HepG2 (cell line): Measurements from ENCODE around the gene IVD. TPM values are rescaled to one million over a fixed set of nuclear protein-coding genes. Genes with fewer than 3 reads are reported as not detected.

Experiments used
- ATF5 ChIP-seq: sonication (generic); formaldehyde crosslinking; IDR thresholded peaks from 2 replicates; pipeline ENCODE4 v1.4.0; 2020; ENCODE audit warnings: mild to moderate bottlenecking, low read depth, missing genetic modification reagents
- CBFB ChIP-seq: sonication (generic); formaldehyde crosslinking; IDR thresholded peaks from 2 replicates; pipeline ENCODE4 v1.4.0; 2020; ENCODE audit warnings: missing genetic modification reagents
- FOXP4 ChIP-seq: sonication (generic); formaldehyde crosslinking; IDR thresholded peaks from 2 replicates; pipeline ENCODE4 v1.4.0; 2020; ENCODE audit warnings: missing genetic modification reagents
- HMGA1 ChIP-seq: sonication (generic); formaldehyde crosslinking; conservative IDR thresholded peaks from 2 replicates; pipeline ENCODE4 v1.4.0; 2020; ENCODE audit warnings: missing genetic modification reagents
- HNRNPUL1 ChIP-seq: fragments of 200-400 bp; formaldehyde crosslinking; IDR thresholded peaks from 2 replicates; pipeline ENCODE4 v1.6.1; 2017; ENCODE audit warnings: low read depth, mild to moderate bottlenecking, low read length, moderate library complexity
- IRF1 ChIP-seq: sonication (generic); formaldehyde crosslinking; IDR thresholded peaks from 2 replicates; pipeline ENCODE4 v1.4.0; 2020; ENCODE audit warnings: low read depth, mild to moderate bottlenecking, missing genetic modification reagents
- KAT7 ChIP-seq: IDR thresholded peaks from 2 replicates; pipeline ENCODE4 v1.6.1; 2018; ENCODE audit warnings: borderline replicate concordance, missing compliant biosample characterization
- KLF9 ChIP-seq: IDR thresholded peaks from 2 replicates; pipeline ENCODE4 v1.6.1; 2016; ENCODE audit warnings: low read depth
- MAZ ChIP-seq, 2 experiments: sonication (generic) in 1 of 2; formaldehyde crosslinking in 1 of 2; IDR thresholded peaks; 2 replicates each; pipeline versions ENCODE4 v1.5.0 to v1.6.1; 2012 to 2020; ENCODE audit warnings: low read depth in 2 of 2, mild to moderate bottlenecking in 2 of 2, borderline replicate concordance in 1 of 2, improper control_type of control experiment in 1 of 2, low read length in 1 of 2, missing genetic modification reagents in 1 of 2, moderate library complexity in 1 of 2
- POLR2A ChIP-seq, 2 experiments: IDR thresholded peaks; 2 replicates each; pipeline ENCODE4 v1.6.1; 2011; ENCODE audit warnings: low read depth in 2 of 2, low read length in 2 of 2, mild to moderate bottlenecking in 1 of 2, moderate library complexity in 1 of 2; ENCODE audit not compliant: insufficient read depth in 1 of 2
- SYNCRIP ChIP-seq: fragments of 200-400 bp; formaldehyde crosslinking; IDR thresholded peaks from 2 replicates; pipeline ENCODE4 v1.6.1; 2018; ENCODE audit warnings: mild to moderate bottlenecking, low read depth, low read length; ENCODE audit not compliant: insufficient read depth
- ZFAT ChIP-seq: sonication (generic); formaldehyde crosslinking; conservative IDR thresholded peaks from 2 replicates; pipeline ENCODE4 v1.8.1; 2023; ENCODE audit warnings: missing genetic modification reagents, inconsistent platforms
- ZKSCAN5 ChIP-seq: sonication (generic); formaldehyde crosslinking; IDR thresholded peaks from 2 replicates; pipeline ENCODE4 v1.5.1; 2020; ENCODE audit warnings: mild to moderate bottlenecking, missing genetic modification reagents
- ZNF121 ChIP-seq: sonication (generic); formaldehyde crosslinking; IDR thresholded peaks from 2 replicates; pipeline ENCODE4 v1.5.0; 2020; ENCODE audit warnings: mild to moderate bottlenecking, missing genetic modification reagents
- ZNF407 ChIP-seq: sonication (generic); formaldehyde crosslinking; IDR thresholded peaks from one replicate; pipeline ENCODE4 v1.5.1; 2020; ENCODE audit warnings: mild to moderate bottlenecking, missing genetic modification reagents; ENCODE audit errors: not compliant biosample characterization
- ZNF572 ChIP-seq: sonication (generic); formaldehyde crosslinking; IDR thresholded peaks from 2 replicates; pipeline ENCODE4 v1.5.1; 2020; ENCODE audit warnings: mild to moderate bottlenecking, missing genetic modification reagents
- ZNF580 ChIP-seq: IDR thresholded peaks from 2 replicates; pipeline ENCODE4 v1.6.1; 2016; ENCODE audit warnings: low read depth, borderline replicate concordance
- polyA plus RNA-seq, 8 experiments: library from polyadenylated mRNA; depleted of rRNA in 3 of 8; stranded (reverse) in 7 of 8; unstranded in 1 of 8; fragments of >200 nt; fragmentation: Illumina TruSeq in 4 of 8; extraction: Trizol in 4 of 8; gene quantifications; 2 replicates each; pipeline versions ENCODE4 v1.2.1 to v1.2.3, GENCODE V29; 2011 to 2016; ENCODE audit warnings: low read depth in 4 of 8, missing spikeins in 1 of 8, mixed read lengths in 1 of 8; ENCODE audit not compliant: insufficient read depth in 1 of 8
- total RNA-seq, 5 experiments: library from RNA; depleted of rRNA; stranded (reverse); fragments of >200 nt; fragmentation: Illumina TruSeq; extraction: Trizol; gene quantifications; 2 replicates each; pipeline ENCODE4 v1.2.3, GENCODE V29; 2016; ENCODE audit warnings: low read depth in 1 of 5

Gene IVD
- total and polyA plus RNA-seq, 2 of the 13 experiments (the other 11 are each of a cell fraction or from before 2014, with no cell fraction given), result 48.0 to 53.9 TPM

- TF ChIP-seq ZNF580 (no peak; the same call in 1 of the 2 replicates), MAZ (IDR thresholded peaks at IDR 0.05; ENCODE audit: borderline replicate concordance, low read depth, low read length) (no peak), MAZ (CRISPR knock-in tag; IDR thresholded peaks at IDR 0.05; ENCODE audit: low read depth) (peak; percentile 82), ZFAT (CRISPR knock-in tag) (no peak), KAT7 (CRISPR knock-in tag) (no peak), ZNF121 (no peak), HNRNPUL1 (no peak), KLF9 (CRISPR knock-in tag) (no peak), ZNF572 (CRISPR knock-in tag) (no peak), ZKSCAN5 (no peak), IRF1 (CRISPR knock-in tag) (no peak), POLR2A (IDR thresholded peaks at IDR 0.05; ENCODE audit: insufficient read depth in 1 of 2, low read depth in 2 of 2, low read length in 2 of 2) (no peak), ZNF407 (CRISPR knock-in tag) (no peak), SYNCRIP (no peak), CBFB (no peak; the same call in 1 of the 2 replicates), FOXP4 (CRISPR knock-in tag) (peak; percentile 24; the same call in 1 of the 2 replicates), HMGA1 (CRISPR knock-in tag) (no peak), ATF5 (CRISPR knock-in tag) (no peak)
These were observed 47.7 kb upstream of the IVD start, which contains the start of gene DISP2 (continued) for GRCh38 chr15:40357723-40358470.
